Mucosa of gallbladder (tissue), 1 donor: ENCODE results near the gene EDARADD. TPM values are rescaled to one million over a fixed set of nuclear protein-coding genes. Genes with fewer than 3 reads are reported as not detected.
"Not testable (repeated sequence)": the region's sequence is repeated elsewhere in the genome, so short reads cannot be mapped to it uniquely, and the experiment has no call there.

Experiments used
- DNase-seq: peaks from one replicate; pipeline ENCODE4 v3.0.0-alpha.2; 2020; ENCODE audit warnings: low spot score
- total RNA-seq: library from RNA; stranded (reverse); gene quantifications from one replicate; pipeline ENCODE4 v1.2.1, GENCODE V29; 2021
- donor health status: DM: no; HTN: no; CAD: no.

EDARADD gene
- 7.4 TPM for total RNA-seq

DNA sequence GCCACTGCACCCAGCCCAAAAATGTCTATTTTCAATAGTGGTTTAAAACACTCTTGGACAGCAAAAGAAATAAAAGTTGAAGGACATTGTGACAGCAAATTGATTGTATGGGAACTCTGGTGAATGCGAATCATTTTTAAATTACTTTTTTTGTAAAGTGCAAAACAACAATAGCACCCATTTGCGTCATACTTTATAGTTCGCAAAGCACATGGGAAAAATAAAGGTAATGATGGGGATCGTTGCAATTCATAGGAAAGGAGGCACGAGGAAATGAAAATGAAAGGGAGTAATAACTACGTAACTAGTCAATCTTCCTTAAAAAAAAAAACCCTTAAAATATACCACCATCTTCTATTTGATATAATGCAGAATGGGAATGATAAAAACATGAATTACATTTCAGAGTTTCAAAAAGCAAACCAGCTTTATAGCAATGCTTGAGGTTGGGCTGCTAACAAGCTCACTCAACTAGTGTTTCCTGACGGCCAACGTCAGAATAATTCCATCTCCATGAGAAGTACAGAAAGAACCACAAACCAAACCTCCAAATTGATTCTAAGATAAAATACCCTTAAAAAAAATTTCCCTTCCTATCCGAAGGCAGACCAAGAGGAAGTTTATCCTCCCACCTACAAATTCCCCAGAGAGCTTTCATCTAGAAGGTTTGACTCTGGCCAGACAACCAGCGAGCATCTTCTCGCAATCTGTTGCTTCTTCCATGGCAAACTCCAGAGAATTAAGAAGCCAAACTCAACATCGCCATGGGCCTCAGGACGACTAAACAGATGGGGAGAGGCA is at the start of gene EDARADD:
EDARADD (plus strand) TSS at position 606 of the 801 bp plus-strand sequence; CDS start at position 765, 159 bp downstream.
- peak; percentile 7 for DNase-seq

DNA sequence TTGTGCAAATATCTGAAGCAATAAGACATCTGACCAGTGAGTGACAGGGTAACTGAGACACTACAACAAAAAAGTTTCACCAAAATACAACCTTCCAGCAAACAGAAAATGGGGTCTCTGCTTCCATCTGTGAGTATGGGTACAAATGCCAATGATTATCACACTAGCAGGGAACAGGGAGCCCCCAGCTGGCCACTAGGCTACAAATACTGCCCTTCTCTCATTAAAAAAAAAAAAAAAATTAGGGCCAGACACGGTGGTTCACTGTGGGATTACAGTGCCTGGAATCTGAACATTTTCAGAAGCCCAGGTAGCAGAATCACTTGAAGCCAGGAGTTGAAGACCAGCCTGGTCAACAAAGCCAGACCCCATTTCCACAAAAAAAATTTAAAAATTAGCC is 48.4 kb upstream of the EDARADD start:
- no peak for DNase-seq

DNA sequence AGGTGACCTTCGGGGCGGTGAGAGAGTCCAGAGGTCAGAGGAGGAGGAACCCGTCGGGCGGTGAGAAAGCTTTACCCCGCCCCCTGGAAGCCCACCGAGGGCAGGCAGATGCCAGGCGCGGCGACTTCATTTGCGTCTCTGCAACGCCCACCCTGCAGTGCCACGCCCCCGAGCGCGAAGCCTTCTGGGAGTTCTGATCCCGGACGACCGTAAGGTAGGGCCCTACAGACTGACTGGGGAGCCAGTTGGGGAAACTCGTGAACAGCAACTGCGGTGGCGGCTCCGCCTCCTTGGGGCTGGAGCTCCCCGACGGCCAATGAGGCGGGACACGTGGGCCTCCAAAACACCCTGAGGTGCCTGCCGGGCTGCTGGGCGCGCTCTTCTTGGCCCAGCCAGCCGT is 46.0 kb upstream of the EDARADD start:
- DNase-seq: no peak

DNA sequence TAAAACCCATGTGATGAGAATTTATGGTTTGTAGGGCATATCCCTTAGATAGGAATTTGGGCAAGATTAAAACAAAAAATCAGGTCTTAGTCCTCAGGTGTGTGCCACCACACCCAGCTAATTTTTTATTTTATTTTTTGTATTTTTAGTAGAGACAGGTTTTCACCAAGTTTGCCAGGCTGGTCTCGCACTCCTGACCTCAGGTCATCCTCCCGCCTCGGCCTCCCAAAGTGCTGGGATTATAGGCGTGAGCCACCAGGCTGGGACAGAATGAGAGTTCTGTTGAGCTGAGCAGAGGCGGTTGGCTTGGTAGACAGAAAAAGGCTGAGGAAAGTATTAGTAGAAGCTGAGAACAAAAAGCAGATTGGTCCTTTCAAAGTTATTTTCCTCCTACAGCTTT is 43.8 kb upstream of the EDARADD start:
- DNase-seq: no peak

DNA sequence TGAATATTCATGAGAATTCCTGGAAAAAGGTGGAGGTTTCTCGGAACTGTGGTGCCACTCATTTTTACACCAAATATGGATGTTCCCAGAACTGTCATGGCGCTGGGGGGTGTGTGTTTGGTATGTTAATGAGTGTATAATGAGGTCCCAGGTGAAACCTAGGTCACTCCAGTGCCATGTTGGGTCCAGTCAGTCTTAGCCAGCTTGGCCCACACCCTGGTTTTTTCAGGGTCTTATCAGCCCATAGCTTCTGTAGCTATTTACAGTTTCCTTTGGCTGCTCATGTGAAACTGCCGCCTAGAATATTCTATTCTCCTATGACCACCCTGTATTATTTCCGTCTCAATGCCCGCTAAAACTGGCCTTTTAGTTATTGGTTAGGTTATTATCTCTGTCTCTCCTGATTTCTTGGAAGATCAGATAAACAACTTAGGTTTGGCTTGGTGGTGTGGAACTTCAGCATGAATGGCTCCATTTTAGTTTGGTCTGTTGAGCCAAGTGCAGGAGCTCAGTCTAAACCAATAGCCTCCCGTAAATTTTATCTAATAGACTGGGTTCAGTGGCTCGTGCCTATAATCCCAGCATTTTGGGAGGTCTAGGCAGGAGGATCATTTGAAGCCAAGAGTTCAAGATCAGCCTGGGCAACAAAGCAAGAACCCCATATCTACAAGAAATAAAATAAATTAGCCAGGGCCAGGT is 42.1 kb upstream of the EDARADD start:
- no peak for DNase-seq

DNA sequence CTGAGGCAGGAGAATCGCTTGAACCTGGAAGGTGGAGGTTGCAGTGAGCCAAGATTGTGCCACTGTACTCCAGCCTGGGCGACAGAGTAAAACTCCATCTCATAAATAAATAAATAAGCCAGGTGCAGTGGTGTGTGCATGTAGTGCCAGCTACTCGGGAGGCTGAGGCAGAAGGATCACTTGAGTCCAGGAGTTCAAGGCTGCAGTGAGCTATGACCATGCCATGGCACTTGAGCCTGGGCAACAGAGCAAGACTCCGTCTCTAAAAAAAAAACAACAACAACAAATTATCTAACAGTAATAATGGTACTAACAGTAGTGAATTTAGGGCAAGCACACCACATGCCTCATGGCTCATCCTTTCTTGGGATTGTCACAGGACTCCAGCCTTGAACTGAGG is 41.3 kb upstream of the EDARADD start:
- not testable (repeated sequence) for DNase-seq

DNA sequence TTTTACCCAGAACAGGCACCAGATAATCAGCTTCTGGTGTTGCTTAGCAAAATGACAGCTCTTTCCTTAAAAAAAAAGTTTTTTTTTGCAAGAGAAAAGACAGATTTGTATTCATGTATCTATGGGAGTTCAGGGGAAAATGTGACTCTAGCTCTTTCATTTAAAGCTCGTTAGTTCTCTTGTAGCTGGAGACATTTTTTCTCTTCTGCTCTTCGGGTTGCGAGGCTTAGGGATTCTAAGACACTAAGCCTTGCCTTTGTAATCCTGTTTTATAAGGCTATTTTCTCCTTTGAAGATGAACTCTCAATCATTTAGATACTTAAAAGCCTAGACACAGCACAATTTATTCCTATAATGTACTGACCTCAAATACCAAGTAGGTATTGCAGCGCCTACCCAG is 40.3 kb upstream of the EDARADD start:
- DNase-seq: no peak

DNA sequence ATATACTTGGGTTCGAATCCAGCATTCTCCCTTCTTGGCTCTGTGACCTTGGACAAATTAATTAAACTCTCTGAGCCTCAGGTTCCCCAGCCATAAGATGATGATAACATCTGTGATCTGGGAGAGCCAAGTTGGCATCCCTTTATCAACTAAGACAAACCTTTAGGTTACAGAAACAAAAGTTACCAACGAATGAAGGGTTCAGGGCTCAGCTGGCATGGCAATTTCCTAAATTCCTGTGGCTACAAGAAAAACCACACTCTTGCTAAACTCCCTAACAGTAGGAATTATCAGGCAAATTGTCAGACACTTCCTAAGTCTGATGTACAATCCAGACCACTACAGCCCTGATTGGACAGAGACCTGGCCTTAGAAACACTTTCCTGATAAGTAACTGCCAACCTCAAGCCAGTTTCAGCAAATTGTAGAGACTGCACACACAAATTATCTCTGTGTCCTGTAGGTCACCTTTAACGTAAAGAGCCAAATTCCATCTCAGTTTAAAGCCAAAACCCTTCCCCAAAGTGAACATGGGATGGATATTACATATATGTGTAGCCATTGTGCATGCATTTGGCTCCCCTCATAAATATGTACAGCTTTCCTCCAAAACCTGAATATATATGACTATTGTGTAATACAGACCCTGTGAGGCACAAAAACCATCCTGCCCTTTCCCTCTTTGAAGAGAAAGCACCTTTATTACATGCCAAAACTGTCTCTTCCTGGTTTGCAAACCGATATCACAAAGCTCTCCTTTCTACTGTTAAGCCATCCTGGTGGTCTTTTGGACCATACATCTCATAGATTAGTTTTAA is 39.5 kb upstream of the EDARADD start:
- no peak for DNase-seq

DNA sequence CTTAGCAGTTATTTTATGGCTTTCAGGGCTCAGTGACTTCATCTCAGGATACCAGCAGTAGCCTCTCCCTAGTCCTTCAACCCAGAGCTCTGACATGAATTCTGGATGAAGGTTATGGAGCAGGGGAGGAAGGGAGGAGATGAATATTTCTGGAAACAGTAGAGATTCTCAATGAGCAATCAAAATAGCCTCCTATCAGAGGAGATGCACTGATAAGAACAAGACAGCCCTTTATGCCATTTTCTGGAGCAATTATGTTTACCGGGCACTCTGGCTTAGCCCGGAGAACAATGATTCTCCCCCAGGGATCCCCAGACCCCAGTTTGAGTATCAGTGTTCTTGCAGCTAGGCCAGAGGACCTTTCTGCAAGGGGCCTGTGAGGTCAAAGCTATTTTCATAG is 37.9 kb upstream of the EDARADD start:
- no peak for DNase-seq

DNA sequence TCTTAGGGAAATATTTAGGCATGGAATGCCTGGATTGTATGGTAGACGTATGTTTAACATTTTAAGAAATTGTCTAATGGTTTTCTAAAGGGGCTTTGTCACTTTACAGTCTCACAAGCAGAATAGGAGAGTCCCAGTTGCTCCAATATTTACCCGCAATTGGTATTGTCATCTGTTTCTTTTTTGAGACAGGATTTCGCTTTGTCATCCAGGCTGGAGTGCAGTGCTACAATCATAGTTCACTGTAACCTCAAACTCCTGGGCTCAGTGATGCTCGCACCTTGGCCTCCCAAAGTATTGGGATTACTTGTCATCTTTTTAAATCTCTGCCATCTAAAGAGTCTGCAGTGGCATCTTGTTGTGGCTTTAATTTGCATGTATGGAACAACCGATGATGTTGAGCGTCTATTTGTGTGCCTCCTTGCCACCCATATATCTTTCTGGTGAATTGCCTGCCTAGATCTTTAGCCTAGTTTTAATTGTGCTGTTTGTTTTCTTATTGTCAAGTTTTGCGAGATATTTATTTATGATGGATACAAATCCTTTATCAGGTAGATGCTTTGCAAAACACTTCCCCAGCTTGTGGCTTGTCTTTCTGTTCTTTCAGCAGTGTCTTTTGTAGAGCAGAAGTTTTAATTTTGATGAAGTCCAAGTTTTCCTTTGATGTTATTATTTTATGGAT is 32.0 kb upstream of the EDARADD start:
- no peak for DNase-seq

DNA sequence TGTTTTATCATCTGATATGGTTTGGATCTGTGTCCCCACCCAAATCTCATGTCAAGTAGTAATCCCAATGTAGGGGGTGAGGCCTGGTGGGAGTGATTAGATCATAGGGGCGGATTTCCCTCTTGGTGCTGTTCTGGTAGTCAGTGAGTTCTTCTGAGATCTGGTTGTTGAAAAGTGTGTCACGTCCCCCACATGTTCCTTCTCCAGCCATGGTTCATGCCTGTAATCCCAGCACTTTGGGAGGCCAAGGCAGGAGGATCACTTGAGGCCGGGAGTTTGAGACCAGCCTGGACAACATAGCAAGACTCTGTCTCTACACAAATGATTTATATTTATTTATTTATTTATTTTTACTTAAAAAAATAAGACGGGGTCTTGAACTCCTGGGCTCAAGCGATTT is 30.8 kb upstream of the EDARADD start:
- no peak for DNase-seq

DNA sequence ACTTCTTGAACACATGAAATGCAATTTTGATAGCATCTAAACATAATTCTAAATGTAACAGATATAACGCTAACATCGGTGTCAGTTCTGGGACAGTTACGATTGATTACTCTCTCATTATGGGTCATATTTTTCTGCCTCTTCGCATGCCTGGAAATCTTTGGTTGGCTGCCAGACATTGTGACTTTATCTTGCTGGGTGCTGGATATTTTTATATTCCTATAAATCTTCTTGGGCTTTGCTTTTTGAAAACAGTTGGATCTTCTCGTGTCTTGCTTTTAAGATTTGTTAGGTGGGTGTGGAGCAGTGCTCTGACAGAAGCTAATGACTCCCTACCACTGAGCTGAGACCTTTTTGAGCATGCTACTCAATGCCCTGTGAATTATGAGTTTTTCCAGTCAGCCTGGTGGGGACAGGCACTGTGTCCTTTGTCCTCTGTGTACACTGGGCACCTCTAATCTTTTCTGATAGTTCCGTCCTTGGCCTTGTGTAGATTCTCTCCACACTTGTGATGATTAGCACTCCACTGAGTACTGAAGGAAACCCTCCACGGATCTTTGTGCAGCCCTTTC is 28.0 kb upstream of the EDARADD start:
- DNase-seq: peak; percentile 40

DNA sequence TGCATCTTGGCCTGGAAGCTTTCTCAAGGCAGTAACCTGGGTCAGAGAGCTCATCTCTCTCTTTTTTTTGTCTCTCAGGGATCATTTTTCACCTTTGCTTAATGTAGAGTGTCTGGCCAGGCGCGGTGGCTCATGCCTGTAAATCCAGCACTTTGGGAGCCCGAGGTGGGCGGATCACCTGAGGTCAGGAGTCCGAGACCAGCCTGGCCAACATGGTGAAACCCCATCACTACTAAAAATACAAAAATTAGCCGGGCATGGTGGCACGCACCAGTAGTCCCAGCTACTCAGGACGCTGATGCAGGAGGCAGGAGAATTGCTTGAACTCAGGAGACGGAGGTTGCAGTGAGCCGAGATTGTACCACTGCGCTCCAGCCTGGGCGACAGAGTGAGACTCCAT is 27.4 kb upstream of the EDARADD start:
- not testable (repeated sequence) for DNase-seq

DNA sequence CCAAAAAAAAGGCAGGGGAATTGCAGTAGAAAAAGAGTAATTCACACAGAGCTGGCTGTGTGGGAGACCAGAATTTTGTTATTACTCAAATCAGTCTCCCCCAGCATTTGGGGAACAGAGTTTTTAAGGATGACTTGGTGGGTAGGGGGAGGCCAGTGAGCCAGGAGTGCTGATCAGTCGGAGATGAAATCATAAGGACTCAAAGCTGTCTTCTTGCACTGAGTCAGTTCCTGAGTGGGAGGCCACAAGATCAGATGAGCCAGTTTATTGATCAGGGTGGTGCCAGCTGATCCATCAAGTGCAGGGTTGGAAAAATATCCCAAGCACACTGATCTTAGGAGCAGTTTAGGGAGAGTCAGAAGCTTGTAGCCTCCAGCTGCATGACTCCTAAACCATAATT is 23.7 kb upstream of the EDARADD start:
- DNase-seq: peak; percentile 13

DNA sequence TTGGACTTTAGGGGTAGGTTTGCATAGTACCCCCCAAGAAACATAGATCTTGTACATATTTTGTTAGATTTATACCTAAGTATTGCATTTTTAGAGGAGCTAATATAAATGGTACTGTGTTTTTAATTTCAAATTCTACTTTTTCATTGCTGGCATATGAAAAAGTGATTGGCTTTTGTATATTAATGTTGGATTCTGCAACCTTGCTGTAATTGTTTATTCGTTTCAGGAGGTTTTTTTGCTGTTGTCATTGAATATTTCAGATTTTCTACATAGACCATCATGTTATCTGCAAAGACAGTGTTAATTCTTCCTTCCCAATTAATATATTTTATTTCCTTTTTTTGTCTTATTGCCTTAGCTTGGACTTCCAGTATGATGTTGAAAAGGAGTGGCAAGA is 23.0 kb upstream of the EDARADD start:
- no peak for DNase-seq

DNA sequence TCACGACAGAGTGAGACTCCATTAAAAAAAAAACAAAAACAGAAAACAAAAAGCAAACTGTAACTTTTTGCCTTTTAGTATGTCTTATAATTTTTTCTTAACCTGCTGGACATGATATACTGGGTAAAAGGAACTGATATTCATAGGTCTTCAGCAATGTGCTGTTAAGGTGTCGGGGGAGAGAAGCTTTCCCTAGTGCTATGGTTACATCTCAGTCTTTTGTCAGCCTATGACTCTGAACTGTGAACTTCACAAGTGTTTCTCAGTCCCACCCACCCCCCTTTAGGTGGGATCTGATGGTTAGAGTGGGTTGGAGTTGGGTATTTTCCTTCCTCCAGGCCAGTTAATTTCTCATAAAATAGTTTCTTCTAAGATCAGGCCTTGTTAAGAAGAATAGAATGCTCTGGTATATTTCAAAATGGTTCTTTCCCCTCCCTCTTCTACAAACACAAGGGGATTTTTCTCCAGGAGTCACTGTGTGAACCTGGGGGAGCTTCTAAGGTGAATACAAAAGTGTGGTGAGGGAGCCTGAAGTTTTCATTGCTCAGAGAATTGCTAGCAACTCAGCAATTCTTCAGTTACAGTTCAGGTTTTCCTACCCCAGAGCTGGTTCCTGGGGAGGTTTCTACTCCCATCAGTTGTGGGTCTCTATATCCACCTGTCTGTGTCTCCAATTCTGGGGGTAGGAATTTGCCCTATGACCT is 16.1 kb upstream of the EDARADD start:
- DNase-seq: no peak

DNA sequence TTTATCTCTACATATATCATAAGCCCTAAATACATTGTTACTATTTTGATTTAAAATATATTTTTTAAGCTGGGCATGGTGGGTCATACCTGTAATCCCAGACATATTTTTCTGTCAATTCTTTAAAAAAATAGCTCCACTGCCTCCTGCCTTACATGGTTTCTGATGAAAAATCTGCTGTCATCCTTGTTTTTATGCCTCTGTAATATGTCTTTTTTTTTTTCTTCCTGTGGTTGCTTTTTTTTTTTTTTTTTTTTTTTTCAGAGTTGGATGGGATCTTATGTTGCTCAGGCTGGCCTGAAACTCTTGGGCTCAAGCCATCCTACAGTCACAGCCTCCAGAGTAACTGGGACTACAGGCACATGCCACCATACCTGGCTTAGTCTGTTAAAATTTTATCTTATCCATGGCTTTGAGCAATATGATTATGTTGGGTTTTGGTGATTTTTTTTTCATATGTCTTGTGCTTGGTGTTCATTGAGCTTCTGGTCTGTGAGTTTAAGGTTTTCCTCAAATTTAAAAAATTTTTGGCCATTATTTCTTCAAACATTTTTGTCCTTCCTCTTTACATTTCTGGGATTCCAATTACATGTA is 12.4 kb upstream of the EDARADD start:
- no peak for DNase-seq

DNA sequence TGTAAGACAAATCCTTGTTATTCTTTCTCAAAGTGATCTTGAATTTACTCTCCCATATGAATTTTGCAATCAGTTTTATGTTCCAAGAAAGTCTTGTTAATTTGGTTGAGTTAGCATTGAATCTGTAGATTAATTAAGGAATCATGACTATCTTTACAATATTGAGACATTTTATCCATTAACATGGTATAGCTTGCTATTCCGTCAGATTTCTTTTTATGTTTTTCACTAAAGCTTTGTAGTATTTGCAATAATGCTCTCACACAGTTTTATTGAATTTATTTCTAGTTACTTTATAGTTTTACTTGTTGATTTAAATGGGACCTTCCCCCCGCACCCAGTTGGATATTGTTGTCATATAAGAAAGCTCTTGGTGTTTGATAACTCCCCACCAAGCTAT is 5.8 kb upstream of the EDARADD start:
- DNase-seq: no peak

DNA sequence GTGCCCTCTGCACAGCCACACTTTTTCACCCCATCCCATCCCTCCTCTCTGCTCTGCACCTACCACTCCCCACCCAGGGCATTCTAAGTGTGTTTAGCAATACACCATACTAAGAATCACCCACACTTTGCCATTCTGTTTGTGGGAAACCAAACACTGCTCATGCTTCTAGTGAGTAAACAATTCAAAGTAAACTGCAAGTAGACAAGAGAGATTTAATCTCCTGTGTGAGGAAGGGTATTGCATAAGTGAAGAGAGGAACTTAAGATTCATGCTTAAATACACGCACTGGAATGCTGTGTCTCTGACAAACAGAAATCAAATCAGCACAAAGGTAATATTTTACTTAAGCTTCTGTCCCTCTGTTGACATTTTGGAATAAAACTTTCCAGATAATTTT is 4.8 kb upstream of the EDARADD start:
- DNase-seq: no peak

DNA sequence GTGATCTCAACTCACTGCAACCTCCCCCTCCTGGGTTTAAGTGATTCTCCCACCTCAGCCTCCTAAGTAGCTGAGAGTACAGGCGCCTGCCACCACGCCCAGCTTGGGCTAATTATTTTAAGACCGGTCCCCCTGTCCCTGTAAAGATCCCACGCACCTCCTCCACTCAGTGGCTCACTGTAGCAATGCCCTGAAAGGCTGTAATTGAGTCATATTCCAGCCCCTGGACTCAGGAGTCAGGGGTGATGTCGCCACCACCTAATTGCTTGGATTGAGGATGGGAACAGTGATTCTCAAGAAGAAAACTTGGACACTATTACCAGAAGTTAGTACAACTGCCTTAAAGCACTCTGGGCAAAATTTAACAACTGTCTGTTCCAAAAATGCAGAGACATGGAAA is 3.1 kb upstream of the EDARADD start:
- DNase-seq: no peak

DNA sequence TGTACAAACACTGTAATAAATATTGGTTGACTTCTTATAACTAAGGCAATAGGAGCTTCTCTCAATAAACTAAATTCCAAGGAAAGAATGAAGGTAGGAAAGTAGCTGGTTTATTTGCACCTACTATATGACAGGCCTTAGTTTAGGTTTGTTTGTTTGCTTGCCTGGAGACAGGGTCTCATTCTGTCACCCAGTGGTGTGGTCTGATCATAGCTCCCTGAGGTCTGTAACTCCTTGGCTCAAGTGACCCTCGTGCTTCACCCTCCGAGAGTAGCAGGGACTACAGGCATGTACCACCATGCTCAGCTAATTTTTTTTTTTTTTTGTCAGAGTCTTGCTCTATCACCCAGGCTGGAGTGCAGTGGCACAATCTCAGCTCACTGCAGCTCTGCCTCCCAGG is 1.9 kb upstream of the EDARADD start:
- no peak for DNase-seq
